ENCODE results near the gene OR2AG1.

DNA sequence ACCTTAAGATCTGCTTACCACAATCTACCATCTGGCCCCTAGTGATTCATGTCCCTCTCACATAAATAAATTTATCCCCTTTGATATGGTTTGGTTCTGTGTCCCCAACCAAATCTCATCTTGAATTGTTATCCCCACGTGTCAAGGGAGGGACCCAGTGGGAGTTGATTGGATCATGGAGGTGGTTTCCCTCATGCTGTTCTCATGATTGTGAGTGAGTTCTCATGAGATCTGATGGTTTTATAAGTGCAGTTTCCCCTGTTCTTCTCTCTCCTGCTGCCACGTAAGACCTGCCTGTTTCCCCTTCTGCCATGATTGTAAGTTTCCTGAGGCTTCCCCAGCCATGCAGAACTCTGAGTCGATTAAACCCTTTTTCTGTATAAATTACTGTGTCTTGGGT lies 48.2 kb upstream of the OR2AG1 start:
- TF ChIP-seq, protein P1, sequence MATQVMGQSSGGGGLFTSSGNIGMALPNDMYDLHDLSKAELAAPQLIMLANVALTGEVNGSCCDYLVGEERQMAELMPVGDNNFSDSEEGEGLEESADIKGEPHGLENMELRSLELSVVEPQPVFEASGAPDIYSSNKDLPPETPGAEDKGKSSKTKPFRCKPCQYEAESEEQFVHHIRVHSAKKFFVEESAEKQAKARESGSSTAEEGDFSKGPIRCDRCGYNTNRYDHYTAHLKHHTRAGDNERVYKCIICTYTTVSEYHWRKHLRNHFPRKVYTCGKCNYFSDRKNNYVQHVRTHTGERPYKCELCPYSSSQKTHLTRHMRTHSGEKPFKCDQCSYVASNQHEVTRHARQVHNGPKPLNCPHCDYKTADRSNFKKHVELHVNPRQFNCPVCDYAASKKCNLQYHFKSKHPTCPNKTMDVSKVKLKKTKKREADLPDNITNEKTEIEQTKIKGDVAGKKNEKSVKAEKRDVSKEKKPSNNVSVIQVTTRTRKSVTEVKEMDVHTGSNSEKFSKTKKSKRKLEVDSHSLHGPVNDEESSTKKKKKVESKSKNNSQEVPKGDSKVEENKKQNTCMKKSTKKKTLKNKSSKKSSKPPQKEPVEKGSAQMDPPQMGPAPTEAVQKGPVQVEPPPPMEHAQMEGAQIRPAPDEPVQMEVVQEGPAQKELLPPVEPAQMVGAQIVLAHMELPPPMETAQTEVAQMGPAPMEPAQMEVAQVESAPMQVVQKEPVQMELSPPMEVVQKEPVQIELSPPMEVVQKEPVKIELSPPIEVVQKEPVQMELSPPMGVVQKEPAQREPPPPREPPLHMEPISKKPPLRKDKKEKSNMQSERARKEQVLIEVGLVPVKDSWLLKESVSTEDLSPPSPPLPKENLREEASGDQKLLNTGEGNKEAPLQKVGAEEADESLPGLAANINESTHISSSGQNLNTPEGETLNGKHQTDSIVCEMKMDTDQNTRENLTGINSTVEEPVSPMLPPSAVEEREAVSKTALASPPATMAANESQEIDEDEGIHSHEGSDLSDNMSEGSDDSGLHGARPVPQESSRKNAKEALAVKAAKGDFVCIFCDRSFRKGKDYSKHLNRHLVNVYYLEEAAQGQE (IDR thresholded peaks at IDR 0.05; ENCODE audit: insufficient replicate concordance, low read depth), result no peak
- TF ChIP-seq, protein P2, sequence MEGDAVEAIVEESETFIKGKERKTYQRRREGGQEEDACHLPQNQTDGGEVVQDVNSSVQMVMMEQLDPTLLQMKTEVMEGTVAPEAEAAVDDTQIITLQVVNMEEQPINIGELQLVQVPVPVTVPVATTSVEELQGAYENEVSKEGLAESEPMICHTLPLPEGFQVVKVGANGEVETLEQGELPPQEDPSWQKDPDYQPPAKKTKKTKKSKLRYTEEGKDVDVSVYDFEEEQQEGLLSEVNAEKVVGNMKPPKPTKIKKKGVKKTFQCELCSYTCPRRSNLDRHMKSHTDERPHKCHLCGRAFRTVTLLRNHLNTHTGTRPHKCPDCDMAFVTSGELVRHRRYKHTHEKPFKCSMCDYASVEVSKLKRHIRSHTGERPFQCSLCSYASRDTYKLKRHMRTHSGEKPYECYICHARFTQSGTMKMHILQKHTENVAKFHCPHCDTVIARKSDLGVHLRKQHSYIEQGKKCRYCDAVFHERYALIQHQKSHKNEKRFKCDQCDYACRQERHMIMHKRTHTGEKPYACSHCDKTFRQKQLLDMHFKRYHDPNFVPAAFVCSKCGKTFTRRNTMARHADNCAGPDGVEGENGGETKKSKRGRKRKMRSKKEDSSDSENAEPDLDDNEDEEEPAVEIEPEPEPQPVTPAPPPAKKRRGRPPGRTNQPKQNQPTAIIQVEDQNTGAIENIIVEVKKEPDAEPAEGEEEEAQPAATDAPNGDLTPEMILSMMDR (IDR thresholded peaks at IDR 0.05; ENCODE audit: insufficient read depth, low read length), result no peak
- TF ChIP-seq POLR2AphosphoS5 (IDR thresholded peaks at IDR 0.05; ENCODE audit: low read depth), result no peak
- TF ChIP-seq SPI1 (IDR thresholded peaks at IDR 0.05; ENCODE audit: borderline replicate concordance, low read depth), result no peak
